ENCODE results near the gene GPR89B.
"Not testable (repeated sequence)": the region's sequence is repeated elsewhere in the genome, so short reads cannot be mapped to it uniquely, and the experiment has no call there.

GPR89B gene

GRCh38 chr1:147978896-147979651 lies 50.9 kb downstream of the GPR89B start:
- H3K27ac Mint-ChIP-seq, H3K27me3 Mint-ChIP-seq, DNase-seq, H3K4me1 Mint-ChIP-seq, CTCF ChIA-PET, H3K4me3 Mint-ChIP-seq, H3K9me3 Mint-ChIP-seq: not testable (repeated sequence)
- peaks cover 21% of the 10 kb centered on the region for H3K36me3 Mint-ChIP-seq

- not testable (repeated sequence) for DNase-seq
Measured at GRCh38 chr1:147985374-147985773, 57.2 kb downstream of the GPR89B start.

GRCh38 chr1:147987893-147988292 lies 59.7 kb downstream of the GPR89B start:
- H3K9me3 Mint-ChIP-seq, H3K4me1 Mint-ChIP-seq, H3K4me3 Mint-ChIP-seq, CTCF ChIA-PET, H3K27me3 Mint-ChIP-seq, H3K27ac Mint-ChIP-seq, DNase-seq: not testable (repeated sequence)
- peaks cover 13% of the 10 kb centered on the region for H3K36me3 Mint-ChIP-seq

More at GRCh38 chr1:147985374-147985773, 57.2 kb downstream of the GPR89B start:
- H3K9me3 Mint-ChIP-seq, H3K27ac Mint-ChIP-seq, CTCF ChIA-PET, H3K27me3 Mint-ChIP-seq, H3K4me3 Mint-ChIP-seq, H3K4me1 Mint-ChIP-seq: not testable (repeated sequence)
- peaks cover 13% of the 10 kb centered on the region for H3K36me3 Mint-ChIP-seq

- Mint-ChIP-seq H3K4me1 (peaks cover 15% of the 10 kb centered on the region), H3K36me3 (peaks cover 23% of the 10 kb centered on the region)
- H3K27me3 Mint-ChIP-seq, CTCF ChIA-PET, H3K9me3 Mint-ChIP-seq, H3K27ac Mint-ChIP-seq, H3K4me3 Mint-ChIP-seq, DNase-seq: not testable (repeated sequence)
Measured at GRCh38 chr1:147992916-147993315, 64.7 kb downstream of the GPR89B start.

GRCh38 chr1:147993400-147993799 lies 65.2 kb downstream of the GPR89B start:
- Mint-ChIP-seq H3K27ac (peak overlapping the region; percentile 26), H3K4me1 (peaks cover 18% of the 10 kb centered on the region), H3K36me3 (peaks cover 23% of the 10 kb centered on the region)
- H3K27me3 Mint-ChIP-seq, DNase-seq, H3K9me3 Mint-ChIP-seq, H3K4me3 Mint-ChIP-seq, CTCF ChIA-PET: not testable (repeated sequence)

- Mint-ChIP-seq H3K4me1 (peaks cover 20% of the 10 kb centered on the region), H3K36me3 (peaks cover 23% of the 10 kb centered on the region)
- H3K27me3 Mint-ChIP-seq, H3K27ac Mint-ChIP-seq, H3K4me3 Mint-ChIP-seq, CTCF ChIA-PET, H3K9me3 Mint-ChIP-seq, DNase-seq: not testable (repeated sequence)
Measured at GRCh38 chr1:147993825-147994615, 65.8 kb downstream of the GPR89B start.

GRCh38 chr1:147996088-147996487 lies 67.9 kb downstream of the GPR89B start:
- peaks cover 21% of the 10 kb centered on the region for H3K4me1 Mint-ChIP-seq
- peaks cover 17% of the 10 kb centered on the region for H3K36me3 Mint-ChIP-seq
- H3K27me3 Mint-ChIP-seq, H3K9me3 Mint-ChIP-seq, H3K27ac Mint-ChIP-seq, CTCF ChIA-PET, H3K4me3 Mint-ChIP-seq, DNase-seq: not testable (repeated sequence)

GRCh38 chr1:148007724-148008123 lies 79.5 kb downstream of the GPR89B start:
- H3K27ac Mint-ChIP-seq, H3K4me1 Mint-ChIP-seq, DNase-seq, H3K4me3 Mint-ChIP-seq, CTCF ChIA-PET, H3K36me3 Mint-ChIP-seq, H3K9me3 Mint-ChIP-seq: not testable (repeated sequence)
- H3K27me3 Mint-ChIP-seq = peaks cover 27% of the 10 kb centered on the region

GRCh38 chr1:148010527-148010926 lies 82.3 kb downstream of the GPR89B start:
- H3K27me3 Mint-ChIP-seq = peaks cover 54% of the 10 kb centered on the region
- H3K4me1 Mint-ChIP-seq = peaks cover 27% of the 10 kb centered on the region
- H3K27ac Mint-ChIP-seq = no peak overlapping the region
- H3K36me3 Mint-ChIP-seq = peaks cover 4% of the 10 kb centered on the region
- CTCF ChIA-PET = no interaction called here
- DNase-seq = no peak
- no peaks in the 10 kb centered on the region for H3K9me3 Mint-ChIP-seq
- H3K4me3 Mint-ChIP-seq = no peak overlapping the region

- H3K9me3 Mint-ChIP-seq, H3K36me3 Mint-ChIP-seq, CTCF ChIA-PET: not testable (repeated sequence)
- Mint-ChIP-seq H3K4me1 (peaks cover 27% of the 10 kb centered on the region), H3K27ac (peak overlapping the region; percentile 6), H3K27me3 (peaks cover 64% of the 10 kb centered on the region), H3K4me3 (peak overlapping the region; percentile 9)
- DNase-seq = peak; percentile 24
Measured at GRCh38 chr1:148013177-148014144, 85.2 kb downstream of the GPR89B start.

- H3K27ac Mint-ChIP-seq, DNase-seq, H3K36me3 Mint-ChIP-seq, CTCF ChIA-PET, H3K9me3 Mint-ChIP-seq: not testable (repeated sequence)
- H3K4me3 Mint-ChIP-seq = peak overlapping the region; percentile 48
- peaks cover 27% of the 10 kb centered on the region for H3K4me1 Mint-ChIP-seq
- H3K27me3 Mint-ChIP-seq = peaks cover 63% of the 10 kb centered on the region
Measured at GRCh38 chr1:148014289-148015200, 86.3 kb downstream of the GPR89B start.

- not testable (repeated sequence) for H3K9me3 Mint-ChIP-seq, DNase-seq
Measured at GRCh38 chr1:148024918-148025317, 96.7 kb downstream of the GPR89B start.

GRCh38 chr1:148027004-148027403 lies 98.8 kb downstream of the GPR89B start:
- H3K9me3 Mint-ChIP-seq, H3K27me3 Mint-ChIP-seq, H3K4me1 Mint-ChIP-seq, CTCF ChIA-PET, H3K27ac Mint-ChIP-seq, H3K4me3 Mint-ChIP-seq, DNase-seq, H3K36me3 Mint-ChIP-seq: not testable (repeated sequence)

More at GRCh38 chr1:148024918-148025317, 96.7 kb downstream of the GPR89B start:
- H3K36me3 Mint-ChIP-seq, CTCF ChIA-PET, H3K4me1 Mint-ChIP-seq, H3K27me3 Mint-ChIP-seq, H3K4me3 Mint-ChIP-seq, H3K27ac Mint-ChIP-seq: not testable (repeated sequence)

All from activated naive CD4-positive, alpha-beta T cell treated with anti-CD3 and anti-CD28 coated beads, Interleukin-2, amount 10 ng/mL, durations not matched to agents 7 days and 5 days (primary cell).